ENCODE data around the gene BMPR1B.

Gene BMPR1B

GRCh38 chr4:95191537-95191936 is 433.8 kb downstream of the BMPR1B start:
- Mint-ChIP-seq H3K4me1 (no peaks in the 10 kb centered on the region), H3K36me3 (ENCODE audit: insufficient read depth) (no peaks in the 10 kb centered on the region), H3K4me3 (no peak overlapping the region), H3K27me3 (no peaks in the 10 kb centered on the region), H3K27ac (ENCODE audit: low read depth) (no peak overlapping the region), H3K9me3 (peaks cover 12% of the 10 kb centered on the region)
- ATAC-seq (replicated peaks; ENCODE audit: extremely low read depth, poor library complexity, severe bottlenecking) = no peak
- DNase-seq (ENCODE audit: low spot score in 2 of 2) = no peak

GRCh38 chr4:95193391-95194224 is 435.9 kb downstream of the BMPR1B start:
- DNase-seq (ENCODE audit: low spot score in 2 of 2) = no peak
- H3K4me1 Mint-ChIP-seq = no peaks in the 10 kb centered on the region
- H3K9me3 Mint-ChIP-seq = peaks cover 12% of the 10 kb centered on the region
- no peak for ATAC-seq (replicated peaks; ENCODE audit: extremely low read depth, poor library complexity, severe bottlenecking)
- no peak overlapping the region for H3K4me3 Mint-ChIP-seq
- H3K36me3 Mint-ChIP-seq (ENCODE audit: insufficient read depth) = no peaks in the 10 kb centered on the region
- no peaks in the 10 kb centered on the region for H3K27me3 Mint-ChIP-seq
- H3K27ac Mint-ChIP-seq (ENCODE audit: low read depth) = no peak overlapping the region

- H3K36me3 Mint-ChIP-seq (ENCODE audit: insufficient read depth) = no peaks in the 10 kb centered on the region
- ATAC-seq (replicated peaks; ENCODE audit: extremely low read depth, poor library complexity, severe bottlenecking) = no peak
Measured at GRCh38 chr4:95197353-95197752, 439.6 kb downstream of the BMPR1B start.

GRCh38 chr4:95198961-95199360 is 441.2 kb downstream of the BMPR1B start:
- Mint-ChIP-seq H3K27ac (ENCODE audit: low read depth) (no peak overlapping the region), H3K36me3 (ENCODE audit: insufficient read depth) (no peaks in the 10 kb centered on the region), H3K4me1 (no peaks in the 10 kb centered on the region), H3K4me3 (no peak overlapping the region), H3K9me3 (peaks cover 6% of the 10 kb centered on the region), H3K27me3 (no peaks in the 10 kb centered on the region)
- DNase-seq (ENCODE audit: low spot score in 2 of 2) (no peak), ATAC-seq (replicated peaks; ENCODE audit: extremely low read depth, poor library complexity, severe bottlenecking) (no peak)

More at GRCh38 chr4:95197353-95197752, 439.6 kb downstream of the BMPR1B start:
- no peaks in the 10 kb centered on the region for H3K27me3 Mint-ChIP-seq
- no peak overlapping the region for H3K4me3 Mint-ChIP-seq
- DNase-seq (ENCODE audit: low spot score in 2 of 2) = no peak
- H3K9me3 Mint-ChIP-seq = peaks cover 17% of the 10 kb centered on the region
- no peaks in the 10 kb centered on the region for H3K4me1 Mint-ChIP-seq
- no peak overlapping the region for H3K27ac Mint-ChIP-seq (ENCODE audit: low read depth)

GRCh38 chr4:95204267-95204844 is 446.6 kb downstream of the BMPR1B start:
- Mint-ChIP-seq H3K27me3 (no peaks in the 10 kb centered on the region), H3K4me1 (no peaks in the 10 kb centered on the region), H3K9me3 (peaks cover 4% of the 10 kb centered on the region), H3K36me3 (ENCODE audit: insufficient read depth) (no peaks in the 10 kb centered on the region), H3K4me3 (no peak overlapping the region), H3K27ac (ENCODE audit: low read depth) (no peak overlapping the region)
- DNase-seq (ENCODE audit: low spot score in 2 of 2) = no peak
- no peak for ATAC-seq (replicated peaks; ENCODE audit: extremely low read depth, poor library complexity, severe bottlenecking)

GRCh38 chr4:95204873-95205272 is 447.1 kb downstream of the BMPR1B start:
- no peaks in the 10 kb centered on the region for H3K4me1 Mint-ChIP-seq
- H3K36me3 Mint-ChIP-seq (ENCODE audit: insufficient read depth) = no peaks in the 10 kb centered on the region
- no peak overlapping the region for H3K4me3 Mint-ChIP-seq
- no peak overlapping the region for H3K27ac Mint-ChIP-seq (ENCODE audit: low read depth)
- ATAC-seq (replicated peaks; ENCODE audit: extremely low read depth, poor library complexity, severe bottlenecking) (no peak), DNase-seq (ENCODE audit: low spot score in 2 of 2) (no peak)
- peaks cover 4% of the 10 kb centered on the region for H3K9me3 Mint-ChIP-seq
- H3K27me3 Mint-ChIP-seq = no peaks in the 10 kb centered on the region

Measured in central memory CD8-positive, alpha-beta T cell (primary cell).